ENCODE measurements around the gene SPDYE5.

The SPDYE5 gene

DNA sequence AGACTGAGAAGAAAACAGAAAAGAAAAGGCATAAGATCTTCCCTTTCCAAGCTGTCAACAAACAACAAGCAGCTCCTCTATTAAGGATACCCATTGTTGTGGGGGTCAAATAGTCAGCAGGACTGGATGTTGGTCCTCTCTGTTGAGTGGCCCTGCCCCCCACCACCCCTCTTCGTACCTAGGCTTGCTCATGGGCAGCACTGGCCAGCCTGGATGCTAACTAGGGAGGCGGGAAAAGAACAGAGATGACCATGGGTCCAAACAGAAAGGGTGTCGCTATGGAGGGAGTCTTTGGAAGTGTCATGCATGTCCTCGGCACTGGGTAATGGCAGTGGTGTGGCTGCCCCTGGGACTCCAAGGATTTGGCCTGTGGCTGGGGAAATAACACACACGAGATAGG, 45.6 kb downstream of the SPDYE5 start:
- DNase-seq, result no peak

DNA sequence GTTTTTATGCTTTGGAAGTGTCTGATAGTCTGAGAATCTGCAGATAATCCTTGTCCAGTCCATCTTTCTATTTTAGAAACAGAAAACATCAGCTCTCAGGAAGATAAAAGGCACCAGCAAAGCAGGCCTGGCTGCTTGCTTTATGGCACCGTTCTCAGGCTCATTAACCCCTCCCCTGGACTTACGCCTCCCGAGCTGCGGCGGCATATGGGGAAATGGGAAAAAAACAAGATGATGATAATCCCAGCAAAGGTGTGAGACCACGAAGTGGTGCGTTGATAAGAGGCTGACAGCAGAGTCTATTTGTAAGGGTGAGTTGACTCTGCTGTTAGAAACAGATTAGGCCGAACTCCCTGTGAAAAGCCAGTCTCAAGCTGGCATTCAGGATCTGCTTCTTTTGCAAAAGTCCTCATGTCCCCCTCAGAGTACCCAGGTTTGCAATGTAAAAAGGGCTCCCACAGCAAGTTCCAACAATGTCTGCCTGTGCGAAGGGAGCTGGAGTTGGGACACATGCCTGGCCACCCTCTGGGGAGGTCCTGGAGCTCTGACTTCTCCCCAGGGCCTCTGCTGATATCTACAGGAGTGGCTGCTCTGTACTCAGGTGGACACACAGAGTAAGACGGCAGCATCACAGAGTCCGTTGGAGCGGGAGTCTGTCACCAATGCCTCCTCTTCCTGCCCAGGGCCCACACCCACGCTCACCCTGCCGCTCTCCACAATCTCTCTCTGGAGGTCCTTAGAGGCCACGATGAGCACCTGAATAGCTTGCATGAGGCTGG, 54.3 kb downstream of the SPDYE5 start:
- no peak for DNase-seq

All from 8988T (cell line).